Diencephalon (tissue), 1 donor: Measurements from ENCODE around the gene TRMT11. TPM values are rescaled to one million over a fixed set of nuclear protein-coding genes. Genes with fewer than 3 reads are reported as not detected.

Source experiments
- small RNA-seq: library from RNA; depleted of rRNA; stranded (forward); fragments of <200 nt; gene quantifications from one replicate; pipeline ENCODE3, GENCODE V24; 2014
- total RNA-seq: library from RNA; depleted of rRNA; stranded (reverse); fragments of >200 nt; gene quantifications from one replicate; pipeline ENCODE4 v1.2.3, GENCODE V29; 2014

TRMT11 gene
- 27.9 TPM for total RNA-seq

DNA sequence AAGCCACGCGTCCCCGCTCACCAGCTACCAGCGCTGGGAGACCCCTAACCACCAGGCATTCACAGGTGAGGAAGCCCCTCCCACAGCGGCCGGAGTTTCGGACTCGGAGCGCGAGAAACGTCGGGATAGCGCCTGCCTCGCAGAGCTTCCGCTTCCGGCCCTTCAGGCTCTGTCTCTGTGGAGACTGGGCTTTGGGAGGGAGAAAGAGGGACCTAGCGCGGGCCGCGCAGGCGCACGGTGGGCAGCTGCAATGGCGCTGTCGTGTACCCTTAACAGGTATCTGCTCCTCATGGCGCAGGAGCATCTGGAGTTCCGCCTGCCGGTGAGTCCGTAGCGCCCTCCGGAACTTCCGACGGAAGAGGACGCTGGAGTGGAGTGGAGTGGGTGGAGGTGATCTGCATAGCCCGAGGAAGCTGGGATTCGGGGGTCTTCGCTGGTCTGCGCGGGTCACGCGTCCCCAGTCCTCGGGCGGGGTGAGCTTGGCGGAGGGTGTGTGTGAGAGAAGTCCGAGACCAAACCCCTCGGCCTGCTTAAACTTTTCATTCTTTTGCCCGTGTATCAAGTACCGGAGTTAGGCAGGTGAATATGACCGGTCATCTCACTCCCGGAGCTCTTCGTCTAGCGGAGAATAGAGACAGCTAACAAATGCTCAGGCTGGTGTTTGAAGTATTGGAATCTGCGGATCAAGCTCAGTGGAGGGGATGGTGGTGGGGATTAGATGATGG lies at the start of gene TRMT11:
TSS of gene TRMT11 (plus strand) at position 240 of the 725 bp plus-strand sequence. CDS start at position 251, 11 bp downstream.

DNA sequence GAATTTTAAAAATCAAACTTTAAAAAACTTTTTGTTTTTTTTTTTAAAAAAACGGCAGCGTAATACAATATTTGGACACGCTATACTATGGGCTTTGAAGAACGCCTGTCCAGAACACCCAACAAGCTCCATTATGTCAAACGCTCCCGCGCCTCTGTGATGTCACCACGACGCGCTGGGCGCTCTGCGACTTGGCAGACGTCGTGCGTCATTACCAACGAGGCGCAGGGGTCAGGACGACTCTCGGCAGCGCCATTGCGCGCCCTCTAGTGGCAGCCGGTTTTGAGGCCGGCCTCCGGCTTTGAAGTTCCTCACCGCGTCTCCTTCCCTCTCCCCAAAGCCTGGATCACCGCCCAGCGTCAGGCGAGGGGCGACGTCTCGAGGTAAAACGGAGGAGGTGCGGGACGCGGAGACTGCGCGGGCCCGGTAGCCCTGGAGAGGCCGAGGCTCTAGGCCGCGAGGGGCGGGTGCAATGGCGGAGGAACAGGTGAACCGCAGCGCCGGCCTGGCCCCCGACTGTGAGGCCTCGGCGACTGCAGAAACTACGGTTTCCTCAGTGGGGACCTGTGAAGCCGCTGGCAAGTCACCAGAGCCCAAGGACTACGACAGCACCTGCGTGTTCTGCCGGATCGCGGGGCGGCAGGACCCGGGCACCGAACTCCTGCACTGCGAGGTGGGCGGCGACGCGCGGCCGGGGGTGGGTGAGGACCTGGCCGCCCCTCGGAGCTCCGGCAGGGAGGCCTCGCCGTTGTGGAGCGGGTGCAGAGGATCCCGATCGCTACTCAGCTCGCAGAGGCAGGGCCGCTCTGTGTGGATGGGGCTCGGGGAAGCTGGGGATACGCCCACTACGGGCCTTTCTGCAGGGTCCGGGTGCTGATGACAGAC lies 29.6 kb upstream of the TRMT11 start, which contains the start of gene HINT3:
TSS of gene HINT3 (plus strand) at position 265 of the 885 bp plus-strand sequence. CDS start at position 473, 208 bp downstream.

Small RNA genes lying within 50 kb of the gene (small RNA-seq; reads per million reads assigned to genes)
- gene RNA5SP216 = not detected

Other genes starting within 250 kb of the TRMT11 start
- 2.8 TPM for gene HEY2, start 236.9 kb upstream of the TRMT11 start, total RNA-seq
- 57.7 TPM for gene NCOA7, start 195.6 kb upstream of the TRMT11 start, total RNA-seq
- gene HINT3, start 29.8 kb upstream of the TRMT11 start, total RNA-seq = 89.0 TPM